ENCODE results near the gene GALNT18. TPM values are rescaled to one million over a fixed set of nuclear protein-coding genes. Genes with fewer than 3 reads are reported as not detected.

GALNT18 gene
- total RNA-seq, 1 donor from 2014 or later, result 11.7 TPM

DNA sequence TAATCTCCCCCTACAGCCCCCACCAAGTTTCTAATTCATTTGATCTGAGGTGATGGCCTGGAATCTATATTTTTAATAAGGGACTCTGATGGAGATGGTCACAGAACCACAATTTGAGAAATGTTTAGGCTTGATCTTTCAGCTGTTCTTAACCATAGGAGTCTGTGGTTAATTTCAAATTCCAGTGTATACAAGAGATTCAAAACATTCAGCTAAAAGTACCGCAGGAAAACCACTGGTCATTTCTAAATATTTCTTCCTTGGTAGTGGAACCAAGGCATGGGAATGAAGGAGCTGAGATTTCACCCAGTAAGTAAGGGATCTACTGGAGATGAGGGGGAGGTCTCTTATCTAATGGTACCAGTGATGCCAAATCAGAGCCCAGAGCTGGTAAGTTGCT lies 18.3 kb upstream of the GALNT18 start:
- no peaks in the 10 kb centered on the region for H3K36me3 Mint-ChIP-seq

GRCh38 chr11:11636671-11637070 lies 14.9 kb upstream of the GALNT18 start:
- Mint-ChIP-seq H3K27ac (no peak overlapping the region), H3K27me3 (peaks cover 11% of the 10 kb centered on the region), H3K4me3 (no peak overlapping the region), H3K36me3 (no peaks in the 10 kb centered on the region), H3K4me1 (ENCODE audit: unreplicated experiment) (no peaks in the 10 kb centered on the region), H3K9me3 (no peaks in the 10 kb centered on the region)
- DNase-seq (ENCODE audit: extremely low spot score, unreplicated experiment), result no peak
- TF ChIP-seq CTCF (conservative IDR thresholded peaks at IDR 0.05), result no peak

More for the DNA sequence above, 18.3 kb upstream of the GALNT18 start:
- no peak overlapping the region for H3K4me3 Mint-ChIP-seq
- H3K27me3 Mint-ChIP-seq, result peaks cover 17% of the 10 kb centered on the region
- no peak for DNase-seq (ENCODE audit: extremely low spot score, unreplicated experiment)
- no peaks in the 10 kb centered on the region for H3K4me1 Mint-ChIP-seq (ENCODE audit: unreplicated experiment)
- H3K27ac Mint-ChIP-seq, result no peak overlapping the region
- TF ChIP-seq CTCF (conservative IDR thresholded peaks at IDR 0.05), result no peak
- no peaks in the 10 kb centered on the region for H3K9me3 Mint-ChIP-seq

GRCh38 chr11:11635443-11635842 lies 13.6 kb upstream of the GALNT18 start:
- Mint-ChIP-seq H3K4me3 (no peak overlapping the region), H3K36me3 (no peaks in the 10 kb centered on the region), H3K4me1 (ENCODE audit: unreplicated experiment) (no peaks in the 10 kb centered on the region), H3K27ac (no peak overlapping the region), H3K27me3 (peaks cover 10% of the 10 kb centered on the region), H3K9me3 (no peaks in the 10 kb centered on the region)
- DNase-seq (ENCODE audit: extremely low spot score, unreplicated experiment), result no peak
- TF ChIP-seq CTCF (conservative IDR thresholded peaks at IDR 0.05), result peak; percentile 40

- Mint-ChIP-seq H3K27me3 (peaks cover 44% of the 10 kb centered on the region), H3K4me3 (no peak overlapping the region), H3K27ac (no peak overlapping the region), H3K4me1 (ENCODE audit: unreplicated experiment) (no peaks in the 10 kb centered on the region), H3K9me3 (no peaks in the 10 kb centered on the region), H3K36me3 (no peaks in the 10 kb centered on the region)
- TF ChIP-seq CTCF (conservative IDR thresholded peaks at IDR 0.05), result no peak
- DNase-seq (ENCODE audit: extremely low spot score, unreplicated experiment), result no peak
Observed at GRCh38 chr11:11629368-11629767, 7.6 kb upstream of the GALNT18 start.

DNA sequence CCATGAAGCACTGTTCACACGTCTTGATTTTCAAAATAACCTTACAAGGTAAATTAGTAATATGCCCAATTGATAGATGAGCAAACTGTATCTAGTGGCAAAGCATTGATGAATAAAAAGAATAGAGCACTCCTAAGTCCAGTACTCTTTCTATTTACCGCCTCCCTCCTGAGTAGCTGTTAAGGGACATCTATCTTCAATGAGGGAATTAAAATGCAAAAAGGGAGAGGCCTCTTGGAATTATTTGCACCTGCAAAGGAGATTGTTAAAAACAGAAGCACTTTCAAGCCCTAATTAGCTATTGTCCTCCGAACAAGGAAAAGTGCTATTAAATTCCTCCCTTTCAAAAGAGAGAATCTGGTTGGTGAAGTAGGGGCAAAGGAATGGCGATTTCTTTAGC lies 6.8 kb upstream of the GALNT18 start:
- peaks cover 49% of the 10 kb centered on the region for H3K27me3 Mint-ChIP-seq
- H3K4me1 Mint-ChIP-seq (ENCODE audit: unreplicated experiment), result no peaks in the 10 kb centered on the region
- no peaks in the 10 kb centered on the region for H3K36me3 Mint-ChIP-seq
- H3K27ac Mint-ChIP-seq, result no peak overlapping the region
- TF ChIP-seq CTCF (conservative IDR thresholded peaks at IDR 0.05), result no peak
- no peaks in the 10 kb centered on the region for H3K9me3 Mint-ChIP-seq
- no peak for DNase-seq (ENCODE audit: extremely low spot score, unreplicated experiment)
- H3K4me3 Mint-ChIP-seq, result no peak overlapping the region

DNA sequence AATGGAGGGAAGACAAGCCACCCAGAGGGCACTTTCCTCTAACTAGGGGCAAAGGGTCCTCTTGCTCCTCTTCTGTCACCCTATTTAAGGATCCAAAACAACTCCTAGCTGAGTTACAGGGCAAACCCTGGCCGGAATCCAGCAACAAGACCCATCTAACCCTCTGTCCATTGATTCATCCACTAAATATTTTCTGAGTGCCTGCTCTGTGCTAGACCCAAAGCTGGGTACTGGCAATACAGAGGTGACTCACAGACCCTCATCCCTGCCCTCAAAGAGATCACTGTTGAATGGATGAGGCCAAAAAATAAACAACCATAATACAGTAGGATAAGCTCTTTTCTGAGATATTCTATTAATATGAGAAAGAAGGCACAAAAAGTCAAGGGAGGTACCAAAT lies 4.3 kb upstream of the GALNT18 start:
- H3K4me3 Mint-ChIP-seq, result no peak overlapping the region
- DNase-seq (ENCODE audit: extremely low spot score, unreplicated experiment), result no peak
- no peak for TF ChIP-seq CTCF (conservative IDR thresholded peaks at IDR 0.05)
- H3K27me3 Mint-ChIP-seq, result peaks cover 60% of the 10 kb centered on the region
- no peaks in the 10 kb centered on the region for H3K36me3 Mint-ChIP-seq
- H3K27ac Mint-ChIP-seq, result no peak overlapping the region
- peaks cover 6% of the 10 kb centered on the region for H3K4me1 Mint-ChIP-seq (ENCODE audit: unreplicated experiment)
- H3K9me3 Mint-ChIP-seq, result no peaks in the 10 kb centered on the region

Data from type B pancreatic cell (in vitro differentiated cells).